AG09319 (cell line): ENCODE data around the gene PLEKHA4.

ENCODE experiments used
- DNase-seq: peaks from one replicate; pipeline ENCODE4 v3.0.0-alpha.2; 2010; ENCODE audit warnings: low read depth; ENCODE audit errors: extremely low read depth
- TF ChIP-seq, protein P1 (sequence below): IDR thresholded peaks from 2 replicates; pipeline ENCODE4 v1.5.1; 2011; ENCODE audit warnings: low read depth, mild to moderate bottlenecking, inconsistent platforms, low read length, moderate library complexity

The PLEKHA4 gene

GRCh38 chr19:48815870-48816501, 52.4 kb downstream of the PLEKHA4 start:
- DNase-seq, result no peak
- TF ChIP-seq, protein P1, sequence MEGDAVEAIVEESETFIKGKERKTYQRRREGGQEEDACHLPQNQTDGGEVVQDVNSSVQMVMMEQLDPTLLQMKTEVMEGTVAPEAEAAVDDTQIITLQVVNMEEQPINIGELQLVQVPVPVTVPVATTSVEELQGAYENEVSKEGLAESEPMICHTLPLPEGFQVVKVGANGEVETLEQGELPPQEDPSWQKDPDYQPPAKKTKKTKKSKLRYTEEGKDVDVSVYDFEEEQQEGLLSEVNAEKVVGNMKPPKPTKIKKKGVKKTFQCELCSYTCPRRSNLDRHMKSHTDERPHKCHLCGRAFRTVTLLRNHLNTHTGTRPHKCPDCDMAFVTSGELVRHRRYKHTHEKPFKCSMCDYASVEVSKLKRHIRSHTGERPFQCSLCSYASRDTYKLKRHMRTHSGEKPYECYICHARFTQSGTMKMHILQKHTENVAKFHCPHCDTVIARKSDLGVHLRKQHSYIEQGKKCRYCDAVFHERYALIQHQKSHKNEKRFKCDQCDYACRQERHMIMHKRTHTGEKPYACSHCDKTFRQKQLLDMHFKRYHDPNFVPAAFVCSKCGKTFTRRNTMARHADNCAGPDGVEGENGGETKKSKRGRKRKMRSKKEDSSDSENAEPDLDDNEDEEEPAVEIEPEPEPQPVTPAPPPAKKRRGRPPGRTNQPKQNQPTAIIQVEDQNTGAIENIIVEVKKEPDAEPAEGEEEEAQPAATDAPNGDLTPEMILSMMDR, result no peak

DNA sequence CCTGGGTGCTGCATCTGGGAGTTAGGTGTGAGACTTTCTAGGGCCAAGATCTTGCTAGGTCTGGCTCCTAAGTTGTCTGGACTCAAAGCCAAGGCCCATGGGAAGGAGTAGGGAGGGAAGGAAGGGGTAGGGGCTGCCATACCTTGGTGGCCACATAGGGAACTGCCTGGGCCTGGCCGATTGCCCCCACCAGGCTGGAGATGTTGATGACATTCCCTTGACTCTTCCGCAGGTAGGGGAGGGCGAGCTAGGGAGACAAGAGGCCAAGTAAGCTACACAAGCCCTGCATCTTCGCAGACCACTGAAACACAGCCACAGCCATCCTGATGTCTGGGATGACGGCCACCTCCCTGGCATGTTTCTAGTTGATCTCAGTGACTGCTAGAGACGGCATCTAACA, 53.5 kb downstream of the PLEKHA4 start:
- TF ChIP-seq, protein P1, result no peak
- DNase-seq, result no peak

GRCh38 chr19:48813123-48813913, 55.1 kb downstream of the PLEKHA4 start:
- TF ChIP-seq, protein P1, result no peak; the same call in 1 of the 2 replicates
- no peak for DNase-seq

DNA sequence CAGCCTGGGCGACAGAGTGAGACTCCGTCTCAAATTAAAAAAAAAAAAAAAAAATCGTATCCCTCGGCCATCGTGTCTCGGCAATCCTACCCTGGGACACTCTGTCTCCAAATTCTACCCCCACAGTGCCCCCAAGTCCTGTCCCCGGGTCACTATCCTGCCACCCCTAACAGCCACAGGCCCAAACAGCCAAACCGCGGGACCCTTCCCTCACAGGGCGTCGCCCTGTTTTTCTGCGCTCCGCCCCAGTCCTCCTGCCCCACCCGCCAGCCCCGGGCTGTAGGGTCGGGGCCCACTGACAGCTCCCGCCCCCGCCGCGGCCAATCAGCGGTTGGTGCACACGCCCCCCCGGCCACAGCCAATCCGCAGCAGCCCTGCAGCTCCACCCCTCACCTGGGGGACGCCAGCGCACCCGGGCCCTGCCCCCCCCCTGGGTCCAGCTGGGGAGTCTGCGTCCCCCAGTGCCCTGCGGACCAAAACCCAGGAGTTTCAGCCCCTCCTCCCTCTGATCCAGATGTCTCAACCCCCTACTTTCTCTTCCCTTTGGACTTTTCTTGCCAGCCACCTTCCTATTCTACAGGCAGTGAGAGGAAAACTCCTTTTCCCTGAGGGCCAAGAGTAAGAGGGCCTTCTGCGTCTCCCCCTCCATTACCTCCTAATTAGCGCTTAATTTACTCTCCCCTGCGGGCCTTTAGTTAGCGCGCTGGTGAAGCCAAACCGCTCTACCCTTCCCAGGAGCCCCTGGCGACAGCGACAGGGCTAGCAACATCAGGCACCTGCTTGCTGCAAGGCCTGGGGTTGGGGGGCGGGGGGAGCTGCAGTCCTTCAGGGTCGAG, 56.1 kb downstream of the PLEKHA4 start:
- no peak for DNase-seq
- TF ChIP-seq, protein P1, result no peak

DNA sequence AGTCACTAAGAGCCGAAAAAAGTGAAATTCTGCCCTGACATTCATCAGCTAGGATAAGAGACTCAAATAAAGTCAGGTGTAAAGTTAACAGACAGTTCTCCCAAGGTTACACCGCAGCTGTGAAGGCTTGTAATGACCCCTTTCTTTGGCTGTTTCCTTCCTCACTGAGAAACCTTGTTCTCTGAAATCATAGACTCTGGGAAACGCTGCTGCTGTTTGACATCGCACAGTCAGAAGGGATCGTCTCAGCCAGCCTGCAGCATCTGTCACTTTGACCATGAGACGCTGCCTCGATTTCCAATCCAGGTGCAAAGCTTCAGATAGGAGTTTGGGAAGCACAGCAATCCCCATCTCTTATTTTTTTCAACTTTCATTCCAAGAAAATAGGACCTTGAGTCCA, 58.3 kb downstream of the PLEKHA4 start:
- no peak for DNase-seq
- TF ChIP-seq, protein P1, result no peak

DNA sequence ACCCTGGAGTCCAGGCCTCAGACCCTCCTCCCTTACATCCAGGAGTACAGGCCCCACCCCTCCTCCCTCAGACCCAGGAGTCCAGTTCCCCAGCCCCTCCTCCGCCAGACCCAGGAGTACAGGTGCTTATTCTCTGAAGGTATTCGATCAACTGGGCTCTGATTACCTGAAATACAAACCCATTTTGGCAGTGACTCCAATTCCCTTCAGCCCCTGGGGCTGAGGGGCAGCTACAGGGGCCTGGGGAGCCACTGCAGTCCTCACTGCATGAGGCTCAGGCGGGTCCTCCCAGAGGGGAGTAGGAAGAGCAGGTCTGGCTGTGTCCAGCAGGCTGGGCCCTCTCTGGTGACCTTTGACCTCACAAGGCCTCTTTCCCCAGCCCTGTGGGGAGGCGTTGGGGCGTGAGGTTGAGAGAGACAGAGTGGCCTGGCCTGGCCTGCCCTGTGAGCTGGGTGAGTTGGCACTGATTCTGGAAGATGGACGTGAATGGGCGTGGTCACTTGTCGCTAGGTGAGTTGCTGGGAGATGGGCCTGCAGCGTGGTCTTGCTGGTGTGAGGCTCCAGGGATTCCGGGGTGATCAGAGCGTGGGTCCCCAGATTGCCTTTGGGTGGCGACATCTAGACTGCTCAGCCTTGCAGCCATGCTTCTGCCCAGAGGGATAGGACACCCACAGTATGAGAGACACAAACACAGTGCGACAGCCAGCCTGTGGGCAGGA, 60.7 kb downstream of the PLEKHA4 start:
- TF ChIP-seq, protein P1, result no peak
- DNase-seq, result no peak
